ENCODE measurements around the gene WFDC1. TPM values are rescaled to one million over a fixed set of nuclear protein-coding genes. Genes with fewer than 3 reads are reported as not detected.
A peak's percentile ranks its signal among the peaks of the same experiment; 100 is the strongest.

Gene WFDC1
- total RNA-seq, 2 donors from 2014 or later: 0.78 to 2.3 TPM

DNA sequence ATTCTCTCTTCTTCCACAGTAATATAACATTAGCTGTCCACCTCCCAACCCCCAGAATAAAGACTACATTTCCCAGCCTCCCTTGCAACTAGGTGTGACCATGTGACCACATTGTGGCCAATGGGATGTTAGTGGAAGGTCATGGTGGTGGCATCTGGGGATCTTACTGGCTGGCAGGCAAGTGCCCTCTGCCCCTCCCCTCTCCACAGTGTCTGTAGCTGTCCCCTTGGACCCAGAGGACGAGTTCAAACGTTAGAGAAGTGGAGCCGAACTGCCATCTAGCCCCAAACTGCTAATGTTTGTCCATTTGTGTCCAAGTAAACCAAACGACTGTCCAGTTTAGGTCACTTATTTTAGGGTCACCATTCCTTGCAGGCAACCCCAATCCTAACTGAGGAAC, 28.2 kb upstream of the WFDC1 start:
- no peak overlapping the region for H3K4me3 ChIP-seq
- peak in 2 of 4 donors; percentile 25 to 37 for DNase-seq
- H3K36me3 ChIP-seq (replicated peaks in 1 of 2; ENCODE audit: insufficient read depth in 1 of 2, low read depth in 2 of 2): no peaks in the 10 kb centered on the region
- no peaks in the 10 kb centered on the region for H3K9me3 ChIP-seq
- no peaks in the 10 kb centered on the region for H3K4me1 ChIP-seq
- ATAC-seq: peak; percentile 42
- H3K27me3 ChIP-seq: peaks cover 0 to 9% of the 10 kb centered on the region in 2 donors
- TF ChIP-seq, protein P1, sequence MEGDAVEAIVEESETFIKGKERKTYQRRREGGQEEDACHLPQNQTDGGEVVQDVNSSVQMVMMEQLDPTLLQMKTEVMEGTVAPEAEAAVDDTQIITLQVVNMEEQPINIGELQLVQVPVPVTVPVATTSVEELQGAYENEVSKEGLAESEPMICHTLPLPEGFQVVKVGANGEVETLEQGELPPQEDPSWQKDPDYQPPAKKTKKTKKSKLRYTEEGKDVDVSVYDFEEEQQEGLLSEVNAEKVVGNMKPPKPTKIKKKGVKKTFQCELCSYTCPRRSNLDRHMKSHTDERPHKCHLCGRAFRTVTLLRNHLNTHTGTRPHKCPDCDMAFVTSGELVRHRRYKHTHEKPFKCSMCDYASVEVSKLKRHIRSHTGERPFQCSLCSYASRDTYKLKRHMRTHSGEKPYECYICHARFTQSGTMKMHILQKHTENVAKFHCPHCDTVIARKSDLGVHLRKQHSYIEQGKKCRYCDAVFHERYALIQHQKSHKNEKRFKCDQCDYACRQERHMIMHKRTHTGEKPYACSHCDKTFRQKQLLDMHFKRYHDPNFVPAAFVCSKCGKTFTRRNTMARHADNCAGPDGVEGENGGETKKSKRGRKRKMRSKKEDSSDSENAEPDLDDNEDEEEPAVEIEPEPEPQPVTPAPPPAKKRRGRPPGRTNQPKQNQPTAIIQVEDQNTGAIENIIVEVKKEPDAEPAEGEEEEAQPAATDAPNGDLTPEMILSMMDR (IDR thresholded peaks at IDR 0.05): no peak
- no peak for TF ChIP-seq POLR2A (IDR thresholded peaks at IDR 0.05)
- no peak overlapping the region for H3K27ac ChIP-seq
- 20 to 29% methylated on average over 4 of the region's 4 CpGs for WGBS, 2 donors
- intact Hi-C loops (cut with DNase I): no loop called here

DNA sequence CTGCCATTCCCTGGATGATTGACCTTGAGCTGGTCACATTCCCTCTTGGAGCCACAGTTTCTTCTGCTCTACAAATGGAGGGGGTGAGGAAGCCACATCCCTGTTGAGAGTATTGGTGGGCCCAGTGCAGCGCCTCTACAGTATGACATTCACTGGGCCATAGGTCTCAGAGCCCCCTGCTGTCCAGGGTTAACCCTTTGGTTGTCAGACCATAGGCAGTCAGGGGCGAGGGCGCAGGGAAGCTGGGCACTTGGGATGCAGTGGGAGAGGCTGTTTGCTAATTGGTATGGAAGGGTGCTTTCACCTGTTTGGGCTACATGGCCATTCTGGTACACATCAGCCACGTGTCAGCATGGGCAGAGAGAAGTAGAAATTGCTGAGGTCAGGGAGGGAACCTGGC, 27.3 kb upstream of the WFDC1 start:
- Histone ChIP-seq H3K9me3 (no peaks in the 10 kb centered on the region), H3K4me1 (no peaks in the 10 kb centered on the region), H3K4me3 (no peak overlapping the region), H3K27me3 (peaks cover 0 to 9% of the 10 kb centered on the region in 2 donors), H3K36me3 (replicated peaks in 1 of 2; ENCODE audit: insufficient read depth in 1 of 2, low read depth in 2 of 2) (no peaks in the 10 kb centered on the region), H3K27ac (no peak overlapping the region)
- 56 to 63% methylated on average over 2 to 4 of the region's 4 CpGs for WGBS, 2 donors
- ATAC-seq (no peak), DNase-seq (no peak)
- intact Hi-C loops (cut with DNase I): no loop called here
- no peak for TF ChIP-seq POLR2A (IDR thresholded peaks at IDR 0.05)
- TF ChIP-seq, protein P1 (IDR thresholded peaks at IDR 0.05): no peak

DNA sequence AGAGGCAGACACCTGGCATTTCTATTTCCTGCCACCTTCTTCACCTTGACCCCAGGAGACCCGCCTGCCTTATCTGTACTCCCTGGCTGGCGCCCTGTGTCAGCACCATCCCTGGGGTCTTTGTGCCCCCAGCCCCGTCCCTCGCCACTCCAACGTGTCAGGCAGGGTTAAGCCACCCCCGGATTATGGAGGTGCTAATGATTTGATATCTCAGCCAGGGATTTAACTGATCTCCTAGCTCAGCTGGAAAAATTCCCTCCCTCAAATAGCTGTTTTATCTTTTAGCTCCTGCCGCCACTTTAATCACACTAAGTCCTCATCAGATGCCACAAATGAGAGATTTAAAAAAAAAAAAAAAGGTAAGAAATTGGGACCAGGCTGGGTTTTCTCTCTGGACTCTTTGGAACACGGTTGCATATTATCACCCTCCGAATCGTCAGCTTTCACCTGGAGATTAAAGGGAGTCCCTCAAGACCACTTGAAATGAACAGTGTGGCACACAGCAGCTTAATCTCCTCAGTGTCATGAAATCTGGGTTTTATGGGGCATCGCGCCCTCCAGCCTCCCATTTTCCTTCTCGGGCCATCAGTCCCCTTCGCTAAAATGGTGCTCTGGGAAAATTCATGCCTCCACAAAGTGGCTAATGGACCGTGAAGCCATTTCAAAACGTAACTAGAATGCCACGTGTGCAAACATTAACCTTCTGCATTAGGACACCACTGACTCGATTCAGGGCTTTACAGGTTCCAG, 26.2 kb upstream of the WFDC1 start:
- no peak for DNase-seq
- H3K36me3 ChIP-seq (replicated peaks in 1 of 2; ENCODE audit: insufficient read depth in 1 of 2, low read depth in 2 of 2): no peaks in the 10 kb centered on the region
- ATAC-seq: no peak
- H3K4me1 ChIP-seq: no peaks in the 10 kb centered on the region
- TF ChIP-seq POLR2A (IDR thresholded peaks at IDR 0.05): no peak
- TF ChIP-seq, protein P1 (IDR thresholded peaks at IDR 0.05): no peak
- 37 to 38% methylated on average over 17 to 18 of the region's 18 CpGs for WGBS, 2 donors
- H3K9me3 ChIP-seq: no peaks in the 10 kb centered on the region
- intact Hi-C loops (cut with DNase I): no loop called here
- H3K27ac ChIP-seq: no peak overlapping the region
- H3K4me3 ChIP-seq: no peak overlapping the region
- H3K27me3 ChIP-seq: peaks cover 0 to 9% of the 10 kb centered on the region in 2 donors

DNA sequence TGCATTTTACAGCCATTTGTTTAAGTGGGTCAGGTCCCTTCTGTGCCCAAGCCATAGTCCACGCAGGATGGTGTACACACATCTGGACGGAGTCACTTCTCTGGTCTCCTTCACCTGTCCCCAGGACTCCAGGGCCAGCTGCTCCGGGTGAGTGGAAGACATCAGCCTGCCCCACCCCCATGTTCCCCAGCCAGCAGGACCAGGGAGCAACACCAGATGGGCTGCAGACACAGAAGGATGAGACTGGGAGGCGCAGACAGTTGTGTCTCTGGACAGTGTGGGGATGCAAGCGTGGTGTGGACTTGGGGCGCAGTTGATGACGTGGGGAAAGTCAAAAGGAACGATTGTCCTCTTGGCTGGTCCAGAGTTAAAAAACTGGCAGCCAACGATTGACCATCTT, 24.6 kb upstream of the WFDC1 start:
- H3K9me3 ChIP-seq: no peaks in the 10 kb centered on the region
- H3K36me3 ChIP-seq (replicated peaks in 1 of 2; ENCODE audit: insufficient read depth in 1 of 2, low read depth in 2 of 2): no peaks in the 10 kb centered on the region
- H3K27me3 ChIP-seq: peaks cover 0 to 9% of the 10 kb centered on the region in 2 donors
- TF ChIP-seq, protein P1 (IDR thresholded peaks at IDR 0.05): no peak
- TF ChIP-seq POLR2A (IDR thresholded peaks at IDR 0.05): no peak
- no peak for ATAC-seq
- H3K27ac ChIP-seq: no peak overlapping the region
- intact Hi-C loops (cut with DNase I): no loop called here
- WGBS, 2 donors: 68 to 79% methylated on average over 8 to 9 of the region's 9 CpGs
- H3K4me1 ChIP-seq: no peaks in the 10 kb centered on the region
- DNase-seq: no peak
- H3K4me3 ChIP-seq: no peak overlapping the region

DNA sequence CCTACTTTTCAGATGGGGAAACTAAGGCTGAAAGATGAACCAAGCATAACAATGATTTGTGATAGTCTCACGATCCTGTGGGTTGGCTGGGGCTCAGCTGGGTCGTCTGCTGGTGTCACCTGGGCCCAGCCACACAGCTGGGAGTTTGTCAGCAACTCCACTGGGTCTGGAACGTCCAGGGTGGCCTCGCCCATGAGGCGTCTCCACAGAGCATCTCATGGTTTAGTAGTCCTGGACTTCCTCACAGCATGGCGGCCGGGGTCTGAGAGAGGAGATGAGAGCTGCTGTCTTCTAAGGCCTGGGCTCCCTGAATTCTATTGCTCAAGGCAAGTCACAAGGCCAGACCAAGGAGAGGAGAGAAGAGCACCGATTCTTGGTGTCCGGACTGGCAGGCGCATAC, 24.1 kb upstream of the WFDC1 start:
- peaks cover 0 to 9% of the 10 kb centered on the region in 2 donors for H3K27me3 ChIP-seq

More for the DNA sequence above, 24.1 kb upstream of the WFDC1 start:
- Histone ChIP-seq H3K27ac (no peak overlapping the region), H3K9me3 (no peaks in the 10 kb centered on the region), H3K36me3 (replicated peaks in 1 of 2; ENCODE audit: insufficient read depth in 1 of 2, low read depth in 2 of 2) (no peaks in the 10 kb centered on the region), H3K4me1 (no peaks in the 10 kb centered on the region), H3K4me3 (no peak overlapping the region)
- no peak for TF ChIP-seq POLR2A (IDR thresholded peaks at IDR 0.05)
- TF ChIP-seq, protein P1 (IDR thresholded peaks at IDR 0.05): no peak
- 71 to 73% methylated on average over 10 of the region's 10 CpGs for WGBS, 2 donors
- DNase-seq: no peak
- intact Hi-C loops (cut with DNase I): no loop called here
- ATAC-seq: no peak
